Urothelium cell line (cell line): ENCODE results near the gene CROCC.
A peak's percentile ranks its signal among the peaks of the same experiment; 100 is the strongest.
"Not testable (repeated sequence)": the region's sequence is repeated elsewhere in the genome, so short reads cannot be mapped to it uniquely, and the experiment has no call there.

ENCODE experiments used
- DNase-seq: peaks from one replicate; pipeline ENCODE4 v3.0.0; 2011; ENCODE audit warnings: low spot score, mixed read lengths
- FAIRE-seq: peaks from 2 replicates; lab custom pipeline; 2011; peaks lifted over from hg19 to GRCh38; lab: Jason Lieb, UNC

Gene CROCC

GRCh38 chr1:16933945-16934344, 12.2 kb downstream of the CROCC start:
- DNase-seq, FAIRE-seq: not testable (repeated sequence)

GRCh38 chr1:16936580-16936979, 14.8 kb downstream of the CROCC start:
- FAIRE-seq, DNase-seq: not testable (repeated sequence)

GRCh38 chr1:16938351-16939321, 16.9 kb downstream of the CROCC start:
- no peak for FAIRE-seq
- DNase-seq = no peak

- not testable (repeated sequence) for DNase-seq, FAIRE-seq
Measured at GRCh38 chr1:16939386-16940180, 17.9 kb downstream of the CROCC start.

- DNase-seq (no peak), FAIRE-seq (no peak)
Measured at GRCh38 chr1:16944038-16944437, 22.3 kb downstream of the CROCC start.

DNA sequence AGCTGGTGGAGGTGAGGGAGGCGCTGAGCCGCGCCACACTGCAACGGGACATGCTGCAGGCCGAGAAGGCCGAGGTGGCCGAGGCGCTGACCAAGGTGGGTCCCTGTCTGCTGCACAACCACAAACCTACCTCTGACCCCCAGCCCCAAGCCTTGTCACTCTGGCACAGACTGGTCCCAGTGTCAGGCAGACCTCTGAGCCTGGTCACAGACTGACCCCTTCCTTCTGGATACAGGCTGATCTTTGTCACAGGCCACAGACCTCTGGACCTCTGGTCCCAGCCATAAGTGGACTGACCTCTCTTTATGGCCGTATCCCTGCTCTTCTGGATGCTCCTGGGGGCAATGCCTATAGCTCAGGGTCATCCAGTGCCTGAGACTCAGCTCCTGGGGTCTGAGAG, 23.8 kb downstream of the CROCC start:
- FAIRE-seq, DNase-seq: not testable (repeated sequence)

- not testable (repeated sequence) for DNase-seq, FAIRE-seq
Measured at GRCh38 chr1:16946185-16946584, 24.5 kb downstream of the CROCC start.

- no peak for FAIRE-seq
Measured at GRCh38 chr1:16946646-16947045, 24.9 kb downstream of the CROCC start.

DNA sequence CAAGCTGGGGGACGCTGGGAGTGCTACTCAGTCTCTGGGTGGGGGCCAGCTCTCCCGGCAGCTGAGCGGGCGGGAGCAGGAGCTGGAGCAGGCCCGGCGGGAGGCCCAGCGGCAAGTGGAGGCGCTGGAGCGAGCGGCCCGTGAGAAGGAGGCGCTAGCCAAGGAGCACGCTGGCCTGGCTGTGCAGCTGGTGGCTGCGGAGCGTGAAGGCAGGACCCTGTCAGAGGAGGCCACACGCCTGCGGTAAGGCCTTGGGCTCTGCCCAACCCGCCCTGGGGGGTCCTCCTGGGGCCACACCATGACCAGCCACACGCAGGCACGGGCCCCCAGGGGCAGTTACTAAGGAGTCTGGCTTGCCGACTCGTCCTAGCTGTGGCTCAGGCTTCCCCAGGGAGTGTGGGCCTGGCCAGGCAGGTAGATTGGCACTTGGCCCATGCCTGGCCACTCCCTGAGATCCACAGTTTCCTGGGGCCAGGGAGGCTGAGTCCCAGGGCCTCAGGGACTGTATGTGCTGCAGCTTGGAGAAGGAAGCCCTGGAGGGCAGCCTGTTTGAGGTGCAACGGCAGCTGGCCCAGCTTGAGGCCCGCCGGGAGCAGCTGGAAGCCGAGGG, 26.7 kb downstream of the CROCC start:
- not testable (repeated sequence) for DNase-seq, FAIRE-seq

More at GRCh38 chr1:16946646-16947045, 24.9 kb downstream of the CROCC start:
- no peak for DNase-seq

DNA sequence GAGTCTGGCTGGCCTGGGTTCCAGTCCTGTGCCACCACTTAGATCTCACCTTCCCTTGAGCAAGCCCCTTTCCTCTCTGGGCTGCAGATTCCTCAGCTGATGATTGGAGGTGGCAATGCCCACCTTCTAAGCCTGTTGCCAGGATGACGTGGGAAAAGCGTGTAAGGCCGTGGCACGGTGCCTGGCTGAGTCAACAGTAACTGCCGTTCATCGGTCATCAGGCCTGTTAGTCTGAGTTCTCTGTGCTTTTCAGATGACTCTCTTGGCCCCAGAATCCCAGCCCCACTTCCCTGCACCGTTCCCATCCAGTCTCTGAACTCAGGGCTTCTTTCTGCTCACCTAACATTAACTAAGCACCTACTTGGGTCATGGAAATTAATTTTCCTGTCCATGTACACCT, 27.3 kb downstream of the CROCC start:
- peak; percentile 46 for FAIRE-seq
- DNase-seq = not testable (repeated sequence)

DNA sequence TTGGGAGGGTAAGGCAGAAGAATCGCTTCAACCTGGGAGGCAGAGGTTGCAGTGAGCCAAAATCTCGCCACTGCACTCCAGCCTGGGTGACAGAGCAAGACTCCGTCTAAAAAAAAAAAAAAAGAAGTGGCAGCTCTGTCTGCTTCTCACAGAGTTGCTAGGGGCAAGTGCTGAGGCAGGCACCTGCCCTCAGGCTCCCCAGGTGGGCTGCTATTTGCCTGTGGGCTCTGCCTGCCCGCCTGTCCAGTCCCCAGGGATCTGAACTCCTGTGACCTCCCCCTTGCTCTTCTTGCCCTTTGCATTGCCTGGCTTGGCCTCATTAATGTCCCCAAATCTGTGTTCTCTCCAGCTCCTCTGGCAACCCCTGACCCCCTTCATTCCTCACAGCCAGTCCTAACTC, 30.6 kb downstream of the CROCC start:
- not testable (repeated sequence) for FAIRE-seq, DNase-seq

DNA sequence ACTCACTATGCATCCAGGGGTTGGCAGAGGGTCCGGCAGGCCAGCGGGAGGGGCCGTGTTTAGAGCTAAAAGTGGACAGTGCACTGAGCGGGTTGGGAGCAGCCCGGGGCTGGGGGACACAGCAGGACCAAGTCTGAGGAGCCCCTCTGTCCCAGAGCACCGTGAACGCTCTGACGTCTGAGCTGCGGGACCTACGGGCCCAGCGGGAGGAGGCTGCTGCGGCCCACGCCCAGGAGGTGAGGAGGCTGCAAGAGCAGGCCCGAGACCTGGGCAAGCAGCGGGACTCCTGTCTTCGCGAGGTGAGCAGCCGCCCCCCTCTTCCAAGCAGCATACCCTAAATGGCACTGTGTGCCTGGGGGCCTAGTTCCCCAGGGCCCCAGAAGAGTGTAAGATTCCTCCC, 32.8 kb downstream of the CROCC start:
- FAIRE-seq (no peak), DNase-seq (no peak)

DNA sequence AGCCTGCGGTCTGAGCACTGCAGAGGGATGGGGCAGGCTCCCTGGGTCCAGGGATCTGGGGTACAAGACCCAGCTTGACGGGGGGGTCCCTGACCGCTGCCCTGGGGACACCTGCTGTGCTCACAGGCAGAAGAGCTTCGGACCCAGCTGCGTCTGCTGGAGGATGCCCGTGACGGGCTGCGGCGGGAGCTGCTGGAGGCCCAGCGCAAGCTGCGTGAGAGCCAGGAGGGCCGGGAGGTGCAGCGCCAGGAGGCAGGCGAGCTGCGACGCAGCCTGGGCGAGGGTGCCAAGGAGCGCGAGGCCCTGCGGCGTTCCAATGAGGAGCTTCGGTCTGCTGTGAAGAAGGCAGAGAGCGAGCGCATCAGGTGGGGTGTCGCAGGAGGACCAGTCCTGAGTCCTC, 33.5 kb downstream of the CROCC start:
- FAIRE-seq (no peak), DNase-seq (no peak)

DNA sequence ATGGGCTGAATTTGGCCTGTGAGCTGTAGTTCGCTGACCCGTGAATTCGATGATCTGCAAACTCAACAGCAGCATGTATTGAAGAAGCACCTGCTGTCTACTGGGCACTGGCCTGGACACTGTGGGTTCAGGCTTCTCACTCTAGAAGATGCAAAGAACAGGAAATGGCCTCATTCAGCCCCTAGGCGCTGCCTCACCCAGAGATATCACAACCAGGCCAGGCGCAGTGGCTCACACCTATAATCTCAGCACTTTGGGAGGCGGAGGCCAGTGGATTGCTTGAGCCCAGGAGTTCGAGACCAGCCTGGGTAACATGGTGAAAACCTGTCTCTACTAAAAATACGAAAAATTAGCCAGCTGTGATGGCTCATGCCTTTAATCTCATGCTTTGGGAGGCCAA, 35.0 kb downstream of the CROCC start:
- no peak for FAIRE-seq
- no peak for DNase-seq

DNA sequence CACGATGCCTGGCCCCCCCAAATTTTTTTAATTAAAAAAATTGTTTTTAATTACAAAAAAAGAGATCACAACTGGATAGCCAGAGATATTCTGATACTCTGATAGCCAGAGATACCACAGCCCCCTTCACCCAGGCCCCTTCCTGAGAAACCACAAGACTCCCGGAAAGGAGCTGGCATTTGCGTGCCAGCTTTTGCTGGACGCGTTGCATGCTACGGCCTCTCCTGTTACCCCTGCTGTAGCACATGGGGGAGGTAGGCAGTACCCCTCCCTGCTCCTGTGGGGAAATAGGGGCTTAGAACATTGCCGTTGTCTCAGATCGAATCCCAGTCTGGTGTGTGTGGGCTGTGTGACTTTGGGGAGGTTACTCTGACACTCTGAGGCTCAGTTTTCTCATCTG, 36.0 kb downstream of the CROCC start:
- DNase-seq (no peak), FAIRE-seq (no peak)

- no peak for DNase-seq
- no peak for FAIRE-seq
Measured at GRCh38 chr1:16958475-16958874, 36.7 kb downstream of the CROCC start.

DNA sequence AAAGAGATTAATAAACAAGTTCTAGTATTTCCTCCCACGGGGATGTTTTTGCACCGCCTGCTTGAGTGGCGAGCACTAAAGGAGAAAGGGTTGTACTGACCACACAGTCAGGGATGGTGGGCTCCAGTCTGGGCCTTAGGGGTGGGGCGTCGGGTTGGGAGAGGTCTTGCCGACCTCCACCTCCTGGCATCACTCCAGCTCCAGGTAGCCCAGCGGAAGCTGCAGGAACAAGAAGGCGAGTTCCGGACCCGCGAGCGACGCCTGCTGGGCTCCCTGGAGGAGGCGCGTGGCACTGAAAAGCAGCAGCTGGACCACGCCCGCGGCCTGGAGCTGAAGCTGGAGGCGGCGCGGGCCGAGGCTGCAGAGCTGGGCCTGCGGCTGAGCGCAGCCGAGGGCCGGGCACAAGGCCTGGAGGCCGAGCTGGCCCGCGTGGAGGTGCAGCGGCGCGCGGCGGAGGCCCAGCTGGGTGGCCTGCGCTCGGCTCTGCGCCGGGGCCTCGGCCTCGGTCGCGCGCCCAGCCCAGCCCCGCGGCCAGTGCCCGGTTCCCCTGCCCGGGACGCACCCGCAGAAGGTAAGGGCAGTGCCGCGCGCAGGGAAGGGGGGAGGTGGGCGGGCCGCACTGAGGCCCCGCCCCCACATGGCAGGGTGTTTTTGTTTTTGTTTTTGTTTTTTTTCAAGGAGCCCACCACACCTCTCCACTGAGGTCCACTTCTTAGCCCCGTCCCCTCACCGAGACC, 39.0 kb downstream of the CROCC start:
- DNase-seq (no peak), FAIRE-seq (no peak)

DNA sequence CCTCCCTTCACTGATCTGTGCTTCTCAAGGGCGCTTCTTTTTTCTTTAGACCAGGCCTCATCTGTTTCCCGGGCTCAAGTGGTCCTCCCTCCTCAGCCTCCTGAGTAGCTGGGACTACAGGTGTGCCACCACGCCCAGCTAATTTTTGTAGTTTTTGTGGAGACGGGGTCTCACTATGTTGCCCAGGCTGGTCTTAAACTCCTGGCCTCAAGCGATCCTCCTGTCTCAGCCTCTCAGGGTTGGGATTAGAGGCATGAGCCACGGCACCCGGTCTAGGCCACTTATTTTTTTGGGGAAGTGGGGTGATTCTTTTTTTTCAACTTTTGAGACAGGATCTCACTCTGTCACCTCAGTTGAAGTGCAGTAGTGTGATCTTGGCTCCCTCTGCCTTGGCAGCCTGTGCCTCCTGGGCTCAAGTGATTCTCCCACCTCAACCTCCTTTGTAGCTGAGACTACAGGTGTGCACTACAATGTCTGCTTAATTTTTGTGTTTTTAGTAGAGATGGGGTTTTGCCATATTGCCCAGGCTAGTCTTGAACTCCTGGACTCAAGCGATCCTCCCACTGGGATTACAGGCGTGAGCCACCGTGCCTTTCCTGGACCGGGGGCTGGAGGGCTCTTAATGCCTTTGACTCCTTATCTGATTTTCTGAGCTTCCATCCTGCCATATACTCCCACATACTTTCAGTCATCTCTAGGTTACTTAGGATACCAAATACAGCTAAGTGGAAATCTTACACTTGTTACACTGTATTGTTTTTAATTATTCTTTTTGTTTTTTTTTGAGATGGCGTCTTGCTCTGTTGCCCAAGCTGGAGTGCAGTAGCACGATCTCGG, 39.8 kb downstream of the CROCC start:
- FAIRE-seq = no peak

DNA sequence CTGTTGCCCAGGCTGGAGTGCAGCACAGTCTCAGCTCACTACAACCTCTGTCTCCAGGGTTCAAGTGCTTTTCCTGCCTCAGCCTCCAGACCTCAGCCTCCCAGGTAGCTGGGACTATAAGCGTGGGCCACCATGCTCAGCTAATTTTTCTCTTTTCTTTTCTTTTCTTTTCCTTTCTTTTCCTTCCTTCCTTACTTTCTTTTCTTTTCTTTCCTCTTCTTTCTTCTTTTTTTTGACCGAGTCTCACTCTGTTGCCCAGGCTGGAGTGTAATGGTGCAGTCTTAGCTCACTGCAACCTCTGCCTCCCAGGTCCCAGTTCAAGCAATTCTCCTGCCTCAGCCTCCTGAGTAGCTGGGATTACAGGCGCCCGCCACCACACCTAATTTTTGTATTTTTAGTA, 42.4 kb downstream of the CROCC start:
- DNase-seq, FAIRE-seq: not testable (repeated sequence)

More for the DNA sequence above, 39.8 kb downstream of the CROCC start:
- DNase-seq = no peak
